Ovary (tissue), 3 donors: Measurements from ENCODE around the gene CHCHD6.

Experiments used
- CTCF ChIP-seq, 3 donors: fragments of 450-650 bp in 2 of 3; fragments of 200-600 bp in 1 of 3; IDR thresholded peaks; one replicate each; pipeline versions ENCODE4 v1.5.1 to v1.8.0; 2016 to 2022; ENCODE audit warnings: antibody characterized with exemption in 3 of 3, mild to moderate bottlenecking in 1 of 3
- EP300 ChIP-seq: sonication (generic); formaldehyde crosslinking; IDR thresholded peaks from one replicate; pipeline ENCODE4 v1.6.1; 2017; ENCODE audit warnings: antibody characterized with exemption
- donor health status: DM: no; HTN: no; CAD: no.

- TF ChIP-seq EP300 (no peak), CTCF (IDR thresholded peaks at IDR 0.05) (no peak)
Measured at GRCh38 chr3:127006781-127007436, 302.9 kb downstream of the CHCHD6 start.
